ENCODE results near the gene DLAT. TPM values are rescaled to one million over a fixed set of nuclear protein-coding genes. Genes with fewer than 3 reads are reported as not detected.

Gene DLAT
- total and polyA plus RNA-seq, 10 donors = 8.1 to 22.9 (median 18.4) TPM

- no peaks in the 10 kb centered on the region for H3K9me3 ChIP-seq
- H3K4me3 ChIP-seq = no peak overlapping the region
- H3K4me1 ChIP-seq = no peaks in the 10 kb centered on the region
- TF ChIP-seq POLR2AphosphoS5 (IDR thresholded peaks at IDR 0.05) = no peak
- no peak overlapping the region for H3K27ac ChIP-seq
- intact Hi-C loops (cut with DNase I; ENCODE audit: low total_unique reads) = no loop called here
- H3K27me3 ChIP-seq (replicated peaks in 1 of 7) = no peaks in the 10 kb centered on the region
- peaks cover 0 to 84% (median 60%) of the 10 kb centered on the region in 6 donors for H3K36me3 ChIP-seq
- no peak for DNase-seq
Measured at GRCh38 chr11:112096194-112096593, 71.0 kb downstream of the DLAT start.

GRCh38 chr11:112097734-112098528 is 72.7 kb downstream of the DLAT start:
- intact Hi-C loops (cut with DNase I; ENCODE audit: low total_unique reads) = no loop called here
- DNase-seq = no peak
- H3K9me3 ChIP-seq = no peaks in the 10 kb centered on the region
- H3K27me3 ChIP-seq (replicated peaks in 1 of 7) = no peaks in the 10 kb centered on the region
- WGBS, 5 donors = 91 to 94% (median 94%) methylated on average over 11 of the region's 11 CpGs
- TF ChIP-seq POLR2A (IDR thresholded peaks at IDR 0.05) (no peak), POLR2AphosphoS5 (IDR thresholded peaks at IDR 0.05) (no peak), CTCF (IDR thresholded peaks at IDR 0.05 in 8 of 11, conservative IDR thresholded peaks at IDR 0.05 in 3 of 11) (no peak)
- no peaks in the 10 kb centered on the region for H3K4me1 ChIP-seq
- H3K27ac ChIP-seq = no peak overlapping the region
- peaks cover 0 to 67% (median 43%) of the 10 kb centered on the region in 6 donors for H3K36me3 ChIP-seq
- H3K4me3 ChIP-seq = no peak overlapping the region

GRCh38 chr11:112100462-112100861 is 75.3 kb downstream of the DLAT start:
- Histone ChIP-seq H3K4me1 (no peaks in the 10 kb centered on the region), H3K9me3 (no peaks in the 10 kb centered on the region), H3K27me3 (replicated peaks in 1 of 7) (no peaks in the 10 kb centered on the region), H3K4me3 (no peak overlapping the region), H3K36me3 (peaks cover 0 to 42% (median 18%) of the 10 kb centered on the region in 6 donors), H3K27ac (peak overlapping the region in 1 of 8 donors; percentile 3)
- intact Hi-C loops (cut with DNase I; ENCODE audit: low total_unique reads) = no loop called here
- DNase-seq = no peak
- 42 to 84% (median 72%) methylated on average over 2 of the region's 2 CpGs for WGBS, 5 donors
- TF ChIP-seq CTCF (IDR thresholded peaks at IDR 0.05 in 8 of 11, conservative IDR thresholded peaks at IDR 0.05 in 3 of 11) (no peak), POLR2A (IDR thresholded peaks at IDR 0.05) (no peak), POLR2AphosphoS5 (IDR thresholded peaks at IDR 0.05) (no peak)

- Histone ChIP-seq H3K27me3 (replicated peaks in 1 of 7) (no peaks in the 10 kb centered on the region), H3K27ac (peak overlapping the region in 4 of 8 donors; percentile 6 to 51 (median 37)), H3K9me3 (no peaks in the 10 kb centered on the region), H3K4me1 (no peaks in the 10 kb centered on the region), H3K36me3 (peaks cover 0 to 22% (median 7%) of the 10 kb centered on the region in 6 donors), H3K4me3 (no peak overlapping the region)
- WGBS, 5 donors = 69 to 90% (median 82%) methylated on average over 6 of the region's 6 CpGs
- intact Hi-C loops (cut with DNase I; ENCODE audit: low total_unique reads) = no loop called here
- DNase-seq = no peak
- TF ChIP-seq POLR2A (IDR thresholded peaks at IDR 0.05) (no peak), CTCF (IDR thresholded peaks at IDR 0.05 in 8 of 11, conservative IDR thresholded peaks at IDR 0.05 in 3 of 11) (no peak), POLR2AphosphoS5 (IDR thresholded peaks at IDR 0.05) (no peak)
Measured at GRCh38 chr11:112103446-112103845, 78.2 kb downstream of the DLAT start.
